GM21717 (cell line): ENCODE measurements around the gene MDFI.

Source experiments
- ATAC-seq: cut with Tn5 transposase; IDR thresholded peaks from one replicate; pipeline ENCODE4 v1.9.1; 2021; ENCODE audit warnings: mild to moderate bottlenecking, moderate library complexity; ENCODE audit not compliant: unreplicated experiment

Gene MDFI

DNA sequence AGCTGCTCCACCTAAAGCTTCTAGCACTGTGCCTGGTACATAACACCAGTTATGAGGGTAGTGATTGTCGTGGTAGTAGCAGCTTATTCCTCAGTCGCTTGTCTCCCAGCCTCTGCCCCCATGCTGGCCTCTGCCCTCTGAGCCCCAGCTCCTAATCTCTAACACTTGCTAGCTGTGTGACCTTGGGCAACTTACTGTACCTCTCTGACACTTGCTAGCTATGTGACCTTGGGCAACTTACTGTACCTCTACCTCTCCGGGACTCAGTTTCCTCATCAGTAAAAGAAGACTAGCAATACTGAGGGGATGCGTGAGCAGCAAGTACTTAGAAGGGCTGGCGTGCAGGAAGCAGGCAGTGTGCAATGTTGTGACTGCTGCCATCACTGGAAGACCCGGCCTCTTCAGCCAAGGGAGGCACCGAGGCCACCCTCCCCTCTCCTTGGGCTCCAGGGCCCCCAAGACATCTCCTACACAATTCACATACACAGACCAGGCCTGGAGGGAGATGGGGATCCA, 9.9 kb downstream of the MDFI start:
- ATAC-seq, result no peak

DNA sequence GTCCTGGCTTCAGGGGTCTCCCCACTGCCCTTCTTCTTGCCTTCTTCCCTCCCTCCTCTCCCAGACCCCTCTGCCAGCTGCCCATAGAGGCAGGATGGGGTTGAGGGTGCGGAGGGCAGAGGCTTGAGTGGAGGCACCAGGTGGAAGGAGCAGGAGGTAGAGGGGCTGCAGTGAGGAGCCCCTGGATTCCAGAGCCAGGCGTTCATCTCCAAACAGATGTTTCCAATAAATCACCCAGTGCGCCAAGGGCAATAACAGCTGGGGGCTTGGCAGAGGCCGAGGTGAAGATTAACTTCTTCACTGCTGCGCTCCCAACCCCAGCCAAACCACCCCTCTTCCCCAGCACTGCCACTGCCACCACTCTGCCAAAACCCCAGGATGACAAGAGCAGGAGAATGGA, 10.7 kb downstream of the MDFI start:
- ATAC-seq, result no peak

DNA sequence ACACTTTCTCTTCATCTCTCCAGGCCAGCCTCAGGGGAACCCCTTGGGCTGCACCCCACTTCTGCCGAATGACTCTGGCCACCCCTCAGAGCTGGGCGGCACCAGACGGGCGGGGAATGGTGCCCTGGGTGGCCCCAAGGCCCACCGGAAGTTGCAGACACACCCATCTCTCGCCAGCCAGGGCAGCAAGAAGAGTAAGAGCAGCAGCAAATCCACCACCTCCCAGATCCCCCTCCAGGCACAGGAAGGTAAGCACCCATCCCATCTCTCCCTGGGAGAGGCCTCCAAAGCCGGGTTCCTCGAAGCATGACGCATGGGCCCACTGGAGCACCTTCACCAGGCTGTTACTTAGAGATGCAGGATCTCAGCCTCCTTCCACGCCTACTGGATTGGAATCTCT, 11.3 kb downstream of the MDFI start:
- ATAC-seq, result no peak

DNA sequence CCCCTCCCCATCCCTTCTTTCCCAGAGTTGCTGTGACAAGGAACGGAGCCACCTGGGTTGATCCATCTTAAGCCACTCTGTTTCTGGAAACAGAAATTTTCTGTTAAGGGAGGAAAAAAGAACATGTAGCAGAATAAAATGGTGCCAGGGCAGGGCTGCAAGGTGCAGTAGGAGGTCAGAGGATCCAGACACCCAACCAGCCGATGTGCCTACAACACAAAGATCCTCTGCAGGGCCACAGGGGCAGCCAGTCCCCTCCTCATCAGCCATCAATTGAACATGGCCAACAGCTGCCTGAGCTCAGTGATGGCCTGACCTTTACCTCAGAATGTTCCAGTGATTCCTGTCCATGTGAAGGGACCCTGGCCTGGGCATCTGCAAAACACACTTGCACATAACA, 11.9 kb downstream of the MDFI start:
- ATAC-seq, result no peak

DNA sequence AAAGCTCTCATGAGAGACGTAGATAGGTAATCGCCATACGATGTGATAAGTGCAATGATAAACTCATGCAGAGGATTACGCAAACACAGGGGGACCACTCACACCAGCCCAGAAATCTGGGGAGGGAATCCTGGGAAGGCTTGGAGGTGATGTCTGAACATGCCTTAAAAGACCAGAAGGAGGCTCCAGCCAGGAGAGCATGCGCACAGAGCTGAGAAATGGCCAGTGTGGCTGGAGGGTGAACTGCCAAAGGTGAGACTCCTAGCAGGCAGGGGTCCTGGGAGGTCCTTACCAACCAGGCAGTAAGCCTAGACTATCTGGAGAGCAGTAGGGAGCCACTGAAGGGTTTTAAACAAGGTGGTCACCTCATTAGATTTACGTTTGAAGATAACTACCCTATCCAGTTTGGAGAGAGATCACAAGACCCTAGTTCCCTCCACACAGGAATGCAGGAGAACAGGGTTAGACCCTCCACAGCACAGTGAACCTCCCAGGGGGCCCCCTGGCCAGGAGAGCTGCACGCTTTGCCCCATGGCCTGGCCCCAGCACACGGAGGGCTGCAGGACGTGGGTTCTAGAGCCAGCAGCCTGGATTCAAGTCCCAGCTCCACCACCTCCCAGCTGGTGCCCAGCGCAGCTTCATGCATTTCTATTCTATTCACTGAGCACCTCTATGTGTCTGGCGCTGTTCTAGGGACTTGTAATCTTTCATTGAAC, 13.1 kb downstream of the MDFI start:
- ATAC-seq, result no peak

- ATAC-seq, result no peak
These were observed 13.8 kb downstream of the MDFI start for GRCh38 chr6:41651962-41652657.

GRCh38 chr6:41652866-41653652, 14.8 kb downstream of the MDFI start:
- no peak for ATAC-seq

DNA sequence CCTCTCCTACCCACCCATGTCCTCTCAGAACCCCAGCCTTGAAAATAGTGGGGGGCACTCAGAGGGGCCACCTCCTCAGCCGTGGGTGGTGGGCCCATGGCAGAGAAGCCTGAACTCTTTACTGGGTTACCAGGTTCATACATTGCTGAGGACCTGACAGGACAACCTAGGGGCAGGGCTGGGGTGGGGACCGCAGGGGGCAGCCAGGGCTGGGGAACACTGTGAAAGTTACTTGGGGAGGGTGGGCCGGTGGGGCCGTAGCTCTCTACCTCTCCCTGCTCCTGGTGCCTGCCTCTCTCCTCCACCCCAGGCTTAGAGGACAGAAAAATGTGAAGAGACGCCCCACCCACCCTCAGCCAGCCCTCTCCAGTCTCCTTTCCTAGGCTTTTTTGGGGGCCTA, 15.4 kb downstream of the MDFI start:
- no peak for ATAC-seq

DNA sequence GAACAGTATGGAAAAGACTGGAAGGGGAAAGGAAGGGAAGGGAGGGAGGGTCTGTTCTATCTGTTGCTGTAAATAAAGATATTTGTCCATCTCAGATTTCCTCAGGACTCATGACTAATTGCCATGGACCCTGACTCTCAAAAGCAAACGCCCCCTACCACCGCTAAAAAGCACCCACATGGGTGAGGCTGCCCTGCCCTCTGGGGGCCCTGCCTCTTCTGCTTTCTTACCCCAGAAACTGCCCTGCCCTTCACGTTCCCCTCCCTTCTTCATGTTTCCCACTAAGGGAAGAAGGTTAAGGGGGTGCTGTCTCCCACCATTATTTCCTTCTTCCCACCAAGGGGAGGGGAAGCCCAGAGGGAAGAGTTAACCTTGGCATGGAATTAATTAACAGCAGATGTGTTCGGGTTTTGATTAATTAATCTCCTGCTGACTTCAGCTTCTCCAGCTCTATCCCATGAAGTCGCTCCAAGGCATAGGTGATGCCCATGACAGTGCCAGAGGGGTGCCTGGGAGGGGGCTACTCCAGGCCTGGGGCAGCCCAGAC, 16.0 kb downstream of the MDFI start:
- no peak for ATAC-seq

DNA sequence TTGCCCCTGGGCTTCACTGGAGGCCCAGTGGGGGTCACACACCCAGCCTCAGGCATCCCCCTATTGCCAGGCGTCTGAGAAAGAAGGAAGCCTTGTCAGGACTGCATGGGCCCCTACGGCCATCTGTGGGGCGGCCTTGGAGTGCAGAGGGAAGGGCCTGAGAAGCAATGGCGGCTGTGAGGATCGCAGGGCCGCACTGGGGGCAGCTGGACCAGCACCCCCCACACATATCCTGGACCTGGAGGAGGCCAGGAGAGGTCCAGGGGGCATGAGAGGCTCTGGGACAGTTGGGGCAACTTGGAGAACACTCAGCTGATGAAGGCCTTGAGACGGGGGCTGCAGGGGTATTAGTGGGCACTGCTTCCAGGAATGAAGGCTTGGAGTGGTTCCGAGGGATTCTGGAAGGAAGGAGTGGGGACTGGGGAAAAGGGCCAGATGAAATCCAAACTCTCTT, 16.5 kb downstream of the MDFI start:
- ATAC-seq, result no peak

DNA sequence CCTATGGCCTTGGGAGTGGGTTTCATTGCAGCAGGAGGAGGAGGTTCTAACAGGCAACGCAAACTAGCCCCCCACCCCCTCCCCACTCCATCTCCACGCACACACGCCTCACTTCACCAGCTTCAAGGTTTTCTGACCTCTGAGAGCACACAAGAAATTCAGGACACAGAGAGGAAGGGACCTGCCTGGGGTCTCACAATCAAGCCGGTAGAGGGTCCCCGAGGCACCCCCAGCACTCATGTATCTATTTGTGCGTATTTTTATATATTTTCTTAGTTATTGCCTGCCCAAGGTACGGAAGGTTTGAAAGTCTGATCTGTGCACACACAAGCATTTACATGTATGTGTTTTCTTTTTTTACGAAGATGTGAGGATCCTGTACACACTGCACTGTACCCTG, 16.9 kb downstream of the MDFI start:
- ATAC-seq, result no peak

- ATAC-seq, result no peak
These were observed 17.4 kb downstream of the MDFI start for GRCh38 chr6:41655646-41656001.

DNA sequence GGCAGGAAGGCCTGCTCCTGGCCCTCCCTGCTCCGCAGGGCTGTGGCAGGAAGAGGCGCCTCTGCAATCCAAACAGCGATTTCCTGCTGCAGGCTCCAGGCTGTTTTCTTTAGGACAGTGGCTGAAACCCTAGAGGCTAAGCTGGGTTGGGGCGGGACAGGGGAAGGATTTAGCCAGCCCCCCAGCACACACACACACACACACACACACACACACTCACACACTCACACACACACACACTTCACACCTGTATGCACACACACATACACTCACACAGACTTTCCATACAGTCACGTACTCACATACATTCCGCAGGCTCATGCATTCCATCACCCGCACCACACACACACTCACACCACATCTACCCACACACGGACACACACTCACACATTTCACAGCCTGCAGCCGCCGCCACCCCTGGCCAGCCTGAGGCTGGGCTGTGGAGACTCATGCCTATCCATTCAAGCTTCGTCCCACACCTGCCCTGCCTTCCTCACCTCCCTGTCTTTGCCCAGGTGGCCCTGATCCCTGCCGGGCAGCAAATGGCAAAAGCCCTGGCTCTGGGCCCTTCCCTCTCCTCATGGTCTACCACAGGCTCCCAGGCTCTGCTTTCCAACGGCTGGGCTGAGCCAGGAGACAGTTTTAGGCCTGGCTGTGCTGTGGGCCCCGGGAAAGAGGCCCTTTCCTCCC, 17.9 kb downstream of the MDFI start:
- ATAC-seq, result no peak

- ATAC-seq, result no peak
These were observed 19.1 kb downstream of the MDFI start for GRCh38 chr6:41657131-41658094.

DNA sequence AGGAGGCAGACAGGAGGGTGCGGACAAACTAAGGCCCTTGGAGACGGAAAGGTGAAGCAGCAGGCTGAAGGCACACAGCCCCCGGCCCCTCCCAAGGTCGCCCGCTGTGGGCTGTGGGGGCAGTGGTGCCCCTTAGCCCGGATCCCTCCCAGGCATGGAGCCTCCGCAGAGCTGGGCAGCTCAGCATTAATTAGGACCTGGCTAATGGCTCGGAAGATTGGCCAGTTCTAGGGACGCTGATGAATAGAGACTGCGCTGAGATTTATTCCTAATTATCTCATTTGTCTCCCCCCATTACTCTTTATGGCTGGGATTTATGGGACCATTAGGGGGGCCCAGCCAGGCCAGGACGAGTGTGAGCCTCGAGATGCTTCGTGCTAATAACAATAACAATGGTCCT, 20.4 kb downstream of the MDFI start:
- ATAC-seq, result no peak

- ATAC-seq, result no peak
These were observed 21.7 kb downstream of the MDFI start for GRCh38 chr6:41659935-41660334.

GRCh38 chr6:41663568-41663967, 25.3 kb downstream of the MDFI start:
- no peak for ATAC-seq

GRCh38 chr6:41664271-41664670, 26.0 kb downstream of the MDFI start:
- ATAC-seq, result no peak

- ATAC-seq, result no peak
These were observed 28.9 kb downstream of the MDFI start for GRCh38 chr6:41667195-41667594.

DNA sequence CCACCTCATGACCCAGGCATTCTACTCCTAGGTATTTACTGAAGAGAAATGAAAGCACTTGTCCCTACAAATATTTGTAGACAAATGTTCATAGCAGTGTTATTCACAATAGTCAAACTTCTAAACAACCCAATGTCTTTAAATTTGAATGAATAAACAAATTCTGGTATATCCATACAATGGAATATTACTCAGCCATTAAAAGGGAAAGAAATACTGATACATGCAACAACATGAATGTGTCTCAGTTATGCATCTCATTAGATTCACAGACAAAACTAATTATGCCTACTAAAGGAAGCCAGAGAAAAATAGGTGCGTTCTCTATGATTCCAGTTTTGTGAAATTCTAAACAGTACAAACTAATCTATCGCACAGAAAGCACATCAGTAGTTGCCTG, 30.7 kb downstream of the MDFI start:
- no peak for ATAC-seq
